HepG2 (cell line): ENCODE measurements around the gene ADCY1. TPM values are rescaled to one million over a fixed set of nuclear protein-coding genes. Genes with fewer than 3 reads are reported as not detected.
"Not testable (repeated sequence)": the region's sequence is repeated elsewhere in the genome, so short reads cannot be mapped to it uniquely, and the experiment has no call there.

ENCODE experiments used
- ATAC-seq: fragments of 200-7000 bp; cut with Tn5 transposase; 3 replicates; pipeline ENCODE4 v1.9.1; 2020; ENCODE audit warnings: mild to moderate bottlenecking, moderate library complexity
- BruUV-seq: library from RNA; stranded (reverse); fragments of 400-500 nt; replicated peaks from 2 replicates; lab custom pipeline; 2021; lab: Mats Ljungman, UMichigan
- CTCF ChIA-PET: fragments of 300-600 bp; formaldehyde crosslinking; extraction: SDS; loops from one replicate; lab custom pipeline; 2021; ENCODE audit warnings: low total read pairs, inconsistent platforms, low intra/inter-chr PET ratio; lab: Yijun Ruan, JAX
- POLR2A ChIA-PET: fragments of 350-600 bp; sonication (Branson Sonifier 250); formaldehyde crosslinking; loops from one replicate; lab custom pipeline; 2020; ENCODE audit warnings: antibody characterized with exemption, inconsistent platforms; lab: Yijun Ruan, JAX
- DNase-seq: peaks from one replicate; pipeline ENCODE4 v3.0.0-alpha.2; 2015; ENCODE audit warnings: low spot score
- FAIRE-seq: peaks from 3 replicates; lab custom pipeline; 2011; peaks lifted over from hg19 to GRCh38; lab: Jason Lieb, UNC
- H2AFZ ChIP-seq: one replicate; pipeline ENCODE4 v1.6.1; 2011; ENCODE audit warnings: low read length, inconsistent platforms
- H3K27ac ChIP-seq: fragments of 300-600 bp; 3 replicates; pipeline ENCODE4 v1.8.0; 2011; ENCODE audit warnings: mixed run types, mild to moderate bottlenecking, mixed read lengths, low read length, inconsistent platforms; ENCODE audit not compliant: insufficient read depth; ENCODE audit errors: extremely low read length
- H3K27me3 ChIP-seq, 2 experiments: fragments of 200-600 bp in 1 of 2; 2 replicates in 1 of 2; 3 replicates in 1 of 2; pipeline versions ENCODE4 v1.6.0 to v1.8.0; 2011; ENCODE audit warnings: low read length in 2 of 2, mild to moderate bottlenecking in 2 of 2, moderate library complexity in 2 of 2, inconsistent platforms in 1 of 2; ENCODE audit not compliant: insufficient read depth in 2 of 2, control insufficient read depth in 1 of 2
- H3K36me3 ChIP-seq, 2 experiments: fragments of 200-600 bp in 1 of 2; replicated peaks in 1 of 2; 2 replicates in 1 of 2; 3 replicates in 1 of 2; pipeline versions ENCODE4 v1.5.1 to v1.8.0; 2011; ENCODE audit warnings: low read length in 2 of 2, inconsistent platforms in 1 of 2; ENCODE audit not compliant: insufficient read depth in 2 of 2, control insufficient read depth in 1 of 2
- H3K4me1 ChIP-seq: 2 replicates; pipeline ENCODE4 v1.5.1; 2012; ENCODE audit warnings: low read length, inconsistent platforms; ENCODE audit not compliant: insufficient read depth
- H3K4me2 ChIP-seq: 2 replicates; pipeline ENCODE4 v1.6.0; 2011; ENCODE audit warnings: low read depth, low read length, inconsistent platforms
- H3K4me3 ChIP-seq, 3 experiments: fragments of 200-600 bp in 1 of 3; sonication (generic), shearing (Covaris generic) in 1 of 3; replicated peaks in 1 of 3; 2 replicates each; pipeline ENCODE4 v1.5.1; 2011 to 2016; ENCODE audit warnings: low read length in 3 of 3, inconsistent platforms in 2 of 3, low read depth in 2 of 3, mild to moderate bottlenecking in 2 of 3, control low read depth in 1 of 3, mixed read lengths in 1 of 3; ENCODE audit not compliant: insufficient read depth in 1 of 3
- H3K79me2 ChIP-seq: one replicate; pipeline ENCODE4 v1.6.1; 2011; ENCODE audit warnings: low read length, inconsistent platforms; ENCODE audit not compliant: insufficient read depth
- H3K9ac ChIP-seq: 2 replicates; pipeline ENCODE4 v1.6.0; 2011; ENCODE audit warnings: mild to moderate bottlenecking, low read depth, low read length, inconsistent platforms; ENCODE audit not compliant: insufficient read depth
- H3K9me3 ChIP-seq: 2 replicates; pipeline ENCODE4 v1.5.1; 2012; ENCODE audit warnings: mild to moderate bottlenecking, low read length
- H4K20me1 ChIP-seq: 2 replicates; pipeline ENCODE4 v1.6.0; 2011; ENCODE audit warnings: inconsistent platforms, mild to moderate bottlenecking, low read length, moderate library complexity; ENCODE audit not compliant: insufficient read depth
- ATF7 ChIP-seq, 2 experiments: fragments of 450-650 bp in 1 of 2; sonication (generic) in 1 of 2; formaldehyde crosslinking in 1 of 2; IDR thresholded peaks; 2 replicates each; pipeline versions ENCODE4 v1.4.0 to v1.6.1; 2016 to 2020; ENCODE audit warnings: antibody characterized with exemption in 1 of 2, mild to moderate bottlenecking in 1 of 2, missing genetic modification reagents in 1 of 2
- STAG1 ChIP-seq: sonication (generic); formaldehyde crosslinking; IDR thresholded peaks from 2 replicates; pipeline ENCODE4 v1.4.0; 2020; ENCODE audit warnings: missing genetic modification reagents
- WGBS: methylation state at CpG from one replicate; pipeline ENCODE4 v1.1.6; 2017; ENCODE audit warnings: low lambda C conversion rate; 5-methylcytosine and 5-hydroxymethylcytosine counted together
- in situ Hi-C: cut with HindIII; loops from 2 replicates; pipeline ENCODE4 v1.10.0; 2017; ENCODE audit warnings: low pct_unique_long_range_greater_than_20kb; ENCODE audit not compliant: extremely low pct_ligation_motif_present
- intact Hi-C: fragments of 100-400 bp; cut with micrococcal nuclease; formaldehyde crosslinking; loops from one replicate; pipeline ENCODE4 v1.10.0; 2022; ENCODE audit not compliant: unreplicated experiment
- polyA plus RNA-seq, 8 experiments: library from polyadenylated mRNA; depleted of rRNA in 3 of 8; stranded (reverse) in 7 of 8; unstranded in 1 of 8; fragments of >200 nt; fragmentation: Illumina TruSeq in 4 of 8; extraction: Trizol in 4 of 8; gene quantifications; 2 replicates each; pipeline versions ENCODE4 v1.2.1 to v1.2.3, GENCODE V29; 2011 to 2016; ENCODE audit warnings: low read depth in 4 of 8, missing spikeins in 1 of 8, mixed read lengths in 1 of 8; ENCODE audit not compliant: insufficient read depth in 1 of 8
- total RNA-seq, 5 experiments: library from RNA; depleted of rRNA; stranded (reverse); fragments of >200 nt; fragmentation: Illumina TruSeq; extraction: Trizol; gene quantifications; 2 replicates each; pipeline ENCODE4 v1.2.3, GENCODE V29; 2016; ENCODE audit warnings: low read depth in 1 of 5
- TF ChIP-seq, protein P1 (sequence below): sonication (generic); formaldehyde crosslinking; IDR thresholded peaks from 2 replicates; pipeline ENCODE4 v1.5.0; 2020; ENCODE audit warnings: mild to moderate bottlenecking, missing genetic modification reagents, moderate library complexity

The ADCY1 gene
- total and polyA plus RNA-seq, 2 of the 13 experiments (the other 11 are each of a cell fraction or from before 2014, with no cell fraction given) = 0.80 to 1.2 TPM

GRCh38 chr7:45740573-45740972, 166.4 kb downstream of the ADCY1 start:
- CTCF ChIA-PET; H3K36me3 ChIP-seq; DNase-seq; H4K20me1 ChIP-seq; H2AFZ ChIP-seq; in situ Hi-C loops; H3K27ac ChIP-seq; ATAC-seq; BruUV-seq; H3K9me3 ChIP-seq; H3K27me3 ChIP-seq; intact Hi-C loops; H3K79me2 ChIP-seq; FAIRE-seq; H3K4me3 ChIP-seq; POLR2A ChIA-PET; H3K4me2 ChIP-seq; H3K9ac ChIP-seq; H3K4me1 ChIP-seq; TF ChIP-seq ATF7 (CRISPR knock-in tag; IDR thresholded peaks at IDR 0.05): not testable (repeated sequence)
- over 99% methylated on average over 3 of the region's 3 CpGs for WGBS
- TF ChIP-seq ATF7 (IDR thresholded peaks at IDR 0.05) = peak; percentile 93

GRCh38 chr7:45748976-45749375, 174.8 kb downstream of the ADCY1 start:
- TF ChIP-seq STAG1 (CRISPR knock-in tag) = peak; percentile 60
- TF ChIP-seq, protein P1, sequence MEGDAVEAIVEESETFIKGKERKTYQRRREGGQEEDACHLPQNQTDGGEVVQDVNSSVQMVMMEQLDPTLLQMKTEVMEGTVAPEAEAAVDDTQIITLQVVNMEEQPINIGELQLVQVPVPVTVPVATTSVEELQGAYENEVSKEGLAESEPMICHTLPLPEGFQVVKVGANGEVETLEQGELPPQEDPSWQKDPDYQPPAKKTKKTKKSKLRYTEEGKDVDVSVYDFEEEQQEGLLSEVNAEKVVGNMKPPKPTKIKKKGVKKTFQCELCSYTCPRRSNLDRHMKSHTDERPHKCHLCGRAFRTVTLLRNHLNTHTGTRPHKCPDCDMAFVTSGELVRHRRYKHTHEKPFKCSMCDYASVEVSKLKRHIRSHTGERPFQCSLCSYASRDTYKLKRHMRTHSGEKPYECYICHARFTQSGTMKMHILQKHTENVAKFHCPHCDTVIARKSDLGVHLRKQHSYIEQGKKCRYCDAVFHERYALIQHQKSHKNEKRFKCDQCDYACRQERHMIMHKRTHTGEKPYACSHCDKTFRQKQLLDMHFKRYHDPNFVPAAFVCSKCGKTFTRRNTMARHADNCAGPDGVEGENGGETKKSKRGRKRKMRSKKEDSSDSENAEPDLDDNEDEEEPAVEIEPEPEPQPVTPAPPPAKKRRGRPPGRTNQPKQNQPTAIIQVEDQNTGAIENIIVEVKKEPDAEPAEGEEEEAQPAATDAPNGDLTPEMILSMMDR (CRISPR knock-in tag) = peak; percentile 32; the same call in 1 of the 2 replicates
- TF ChIP-seq, all 625 proteins: peak for 2; not testable (repeated sequence) for 623
- POLR2A ChIA-PET, BruUV-seq, H3K9ac ChIP-seq, H3K27ac ChIP-seq, H4K20me1 ChIP-seq, CTCF ChIA-PET, H3K79me2 ChIP-seq, H3K36me3 ChIP-seq, H3K27me3 ChIP-seq, H3K9me3 ChIP-seq, H3K4me1 ChIP-seq, H3K4me2 ChIP-seq, H3K4me3 ChIP-seq, H2AFZ ChIP-seq, intact Hi-C loops, FAIRE-seq, in situ Hi-C loops, DNase-seq: not testable (repeated sequence)
- ATAC-seq = peak; percentile 45; the same call in 2 of the 3 replicates

GRCh38 chr7:45751352-45751751, 177.2 kb downstream of the ADCY1 start:
- H3K27ac ChIP-seq, H3K27me3 ChIP-seq, H3K79me2 ChIP-seq, FAIRE-seq, H3K36me3 ChIP-seq, BruUV-seq, CTCF ChIA-PET, DNase-seq, H3K4me3 ChIP-seq, H3K9ac ChIP-seq, in situ Hi-C loops, POLR2A ChIA-PET, H4K20me1 ChIP-seq, H3K4me1 ChIP-seq, H2AFZ ChIP-seq, ATAC-seq, H3K4me2 ChIP-seq, H3K9me3 ChIP-seq: not testable (repeated sequence)
- 91% methylated on average over 2 of the region's 2 CpGs for WGBS
- intact Hi-C loops = loop anchor here (5.0 kb wide), 1 partner anchor 89 kb away; no protein-coding TSS in a partner anchor
